Fibroblast of skin of left biceps (primary cell): ENCODE measurements around the gene NRP2.

ENCODE experiments used
- DNase-seq, 2 experiments: peaks; one replicate each; pipeline ENCODE4 v3.0.0-alpha.2; 2013; ENCODE audit warnings: low read depth in 2 of 2

Gene NRP2

GRCh38 chr2:205771666-205772065 lies 89.4 kb downstream of the NRP2 start:
- no peak for DNase-seq

DNA sequence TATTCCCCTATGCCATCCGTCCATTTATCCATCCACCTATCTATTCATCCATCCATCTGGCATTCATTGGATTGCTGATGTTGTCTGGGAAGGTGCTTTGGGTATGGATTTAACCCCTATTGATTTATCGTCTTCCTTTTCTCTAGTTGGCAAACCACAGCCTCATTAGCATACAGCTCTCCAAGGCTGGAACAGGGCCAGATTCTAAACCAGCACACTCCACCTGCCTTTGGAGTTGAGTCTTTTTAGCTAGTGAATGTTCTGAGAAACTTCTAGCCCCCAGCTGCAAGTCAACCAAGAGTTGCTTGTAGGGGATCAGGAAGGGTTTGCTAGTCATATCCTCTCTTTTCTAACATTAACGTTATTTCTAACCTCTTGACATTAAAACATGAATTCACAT lies 90.7 kb downstream of the NRP2 start:
- no peak for DNase-seq

DNA sequence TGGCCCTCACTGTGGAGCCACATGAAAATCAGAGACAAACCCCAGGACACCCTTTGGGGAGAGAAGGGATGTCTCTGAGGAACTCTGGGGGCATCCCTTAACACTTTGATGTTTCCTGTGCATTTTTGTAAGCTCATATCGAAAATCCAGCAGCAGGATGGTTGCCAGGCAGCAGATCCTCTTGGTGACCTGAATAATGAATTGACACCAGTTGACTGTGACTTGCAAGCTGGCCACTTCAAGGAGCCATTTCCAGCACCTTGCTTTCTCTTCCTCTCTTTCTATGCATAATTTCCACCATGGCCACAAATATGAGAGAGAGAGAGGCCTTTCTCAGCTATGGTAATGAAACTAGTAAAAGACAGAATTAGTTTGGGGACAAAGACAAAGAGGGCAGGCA lies 91.7 kb downstream of the NRP2 start:
- no peak for DNase-seq

DNA sequence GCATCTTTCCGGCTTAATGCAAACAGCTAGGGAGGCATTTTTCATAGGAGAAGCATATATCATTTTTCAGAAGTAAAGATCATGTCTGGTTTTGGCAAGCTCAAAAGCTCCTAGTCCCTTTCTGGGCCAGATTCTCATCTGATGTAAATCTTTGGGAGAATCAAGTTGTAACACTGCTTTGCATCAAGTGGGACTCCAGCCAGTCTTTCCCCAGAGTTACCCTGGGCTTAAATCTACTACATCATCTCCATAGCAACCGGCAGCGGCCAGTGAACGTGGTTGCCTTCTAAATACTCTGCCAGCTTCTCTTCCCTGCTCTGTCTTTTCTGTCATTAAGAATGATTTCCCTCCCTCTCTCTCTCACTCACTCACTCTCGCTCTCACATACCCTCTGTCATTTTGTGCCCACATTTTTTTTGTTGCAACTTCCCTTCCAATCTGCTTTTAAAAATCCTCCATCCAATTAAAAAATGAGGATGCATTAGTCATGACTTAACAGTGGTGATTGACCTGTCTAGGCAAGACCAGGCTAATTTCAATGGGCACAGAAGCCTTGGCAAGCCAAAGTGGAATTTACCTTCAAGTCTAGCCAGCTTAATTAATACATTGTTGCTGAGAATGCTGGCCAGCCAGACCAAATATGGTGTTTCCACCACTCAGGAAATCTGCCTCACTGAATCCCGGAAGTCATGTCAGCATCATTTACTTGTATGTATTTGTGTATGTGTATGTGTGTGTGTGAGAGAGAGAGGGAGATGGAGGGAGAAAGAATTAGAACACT lies 93.0 kb downstream of the NRP2 start:
- no peak for DNase-seq

DNA sequence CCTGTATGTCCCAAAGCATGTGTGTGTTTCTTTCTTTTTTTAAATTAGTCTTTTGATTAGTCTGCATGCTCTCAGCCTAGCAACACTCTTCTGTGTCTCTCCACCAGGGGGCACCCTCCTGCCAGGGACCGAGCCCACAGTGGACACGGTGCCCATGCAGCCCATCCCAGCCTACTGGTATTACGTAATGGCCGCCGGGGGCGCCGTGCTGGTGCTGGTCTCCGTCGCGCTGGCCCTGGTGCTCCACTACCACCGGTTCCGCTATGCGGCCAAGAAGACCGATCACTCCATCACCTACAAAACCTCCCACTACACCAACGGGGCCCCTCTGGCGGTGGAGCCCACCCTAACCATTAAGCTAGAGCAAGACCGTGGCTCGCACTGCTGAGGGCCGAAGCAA lies 93.8 kb downstream of the NRP2 start:
- no peak for DNase-seq

DNA sequence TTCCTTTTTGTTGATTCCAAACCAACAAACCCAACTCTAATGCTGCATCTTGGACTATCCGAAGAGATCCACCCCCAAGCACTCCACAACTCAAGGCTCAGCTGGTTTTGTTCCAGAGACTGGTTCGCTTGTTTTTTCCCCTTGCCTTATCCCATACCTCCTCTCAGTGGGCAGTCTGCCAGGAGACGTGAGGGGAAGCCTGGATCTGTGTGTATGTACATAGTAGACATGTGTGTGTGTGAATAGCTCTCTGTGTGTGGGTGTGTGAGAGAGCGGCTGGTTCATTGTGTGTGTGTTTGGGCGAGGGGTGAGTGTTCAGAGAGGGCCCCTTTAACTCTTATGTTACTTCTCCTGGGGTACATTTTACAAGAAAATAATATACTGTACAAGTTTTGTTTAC lies 94.4 kb downstream of the NRP2 start:
- no peak for DNase-seq

GRCh38 chr2:205778356-205778755 lies 96.1 kb downstream of the NRP2 start:
- no peak for DNase-seq

- no peak for DNase-seq
Observed at GRCh38 chr2:205780645-205781044, 98.3 kb downstream of the NRP2 start.

DNA sequence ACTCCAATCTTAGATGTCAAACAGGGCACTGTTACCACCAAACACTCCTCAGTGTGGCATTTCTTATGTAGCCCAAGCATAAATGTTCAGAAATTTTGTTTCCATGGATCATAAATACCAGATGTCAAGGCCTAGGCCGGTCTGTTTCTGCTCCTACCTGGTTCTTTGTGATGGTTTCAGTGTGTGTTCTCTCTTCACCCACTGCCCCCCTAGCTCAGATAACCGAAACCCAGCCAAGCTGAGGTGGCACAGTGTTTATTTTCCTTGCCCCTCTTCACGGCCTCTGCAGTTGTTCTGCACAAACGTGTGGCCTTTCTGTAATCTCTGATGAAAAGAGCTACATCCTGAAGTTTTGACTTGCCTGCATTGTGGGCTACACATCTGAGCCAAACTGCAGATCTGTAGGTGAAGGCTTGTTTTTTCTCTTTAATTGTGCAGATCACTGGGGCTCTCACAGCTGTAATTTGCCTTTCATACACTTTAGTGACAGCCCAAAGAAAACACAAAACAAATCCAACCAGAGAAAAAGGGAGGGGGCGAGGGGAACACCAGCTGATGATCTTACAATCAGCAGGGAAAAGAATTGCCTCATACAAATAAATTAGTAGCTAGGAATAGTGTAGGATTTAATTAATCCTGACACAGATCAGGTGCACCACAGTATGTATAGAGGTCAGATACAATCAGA lies 99.1 kb downstream of the NRP2 start:
- no peak for DNase-seq

- no peak for DNase-seq
Observed at GRCh38 chr2:205782941-205783340, 100.6 kb downstream of the NRP2 start.

DNA sequence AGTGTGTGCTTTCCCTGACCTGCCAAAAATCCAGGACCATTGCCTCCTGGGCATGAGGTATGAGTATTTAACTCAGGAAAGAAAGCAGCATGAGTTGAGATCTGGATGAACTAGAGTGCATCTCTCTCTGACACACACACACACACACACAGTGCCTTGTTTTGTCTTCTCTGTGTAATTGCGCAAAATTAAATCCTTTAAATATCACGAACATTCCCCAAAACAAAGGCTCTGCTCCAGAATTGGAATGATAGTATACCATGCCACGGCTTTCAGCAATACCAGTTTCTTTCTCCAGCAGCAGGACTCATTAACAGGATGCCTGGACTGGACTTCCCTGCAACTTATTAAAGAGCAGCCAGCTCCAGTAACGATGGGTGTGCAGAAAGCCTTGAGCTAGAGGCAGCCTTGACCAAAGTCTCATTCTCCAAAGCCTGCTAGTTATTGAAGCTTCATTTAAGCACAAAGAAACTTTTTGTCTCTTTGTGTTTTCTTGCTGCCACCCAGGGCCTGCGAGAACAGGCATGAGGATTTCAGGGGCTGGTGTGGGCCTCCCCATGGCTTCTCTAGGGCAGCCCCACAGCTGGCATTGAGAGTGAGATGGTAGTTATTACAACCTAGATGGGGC lies 101.7 kb downstream of the NRP2 start:
- no peak for DNase-seq

GRCh38 chr2:205785507-205786260 lies 103.4 kb downstream of the NRP2 start:
- DNase-seq: no peak

DNA sequence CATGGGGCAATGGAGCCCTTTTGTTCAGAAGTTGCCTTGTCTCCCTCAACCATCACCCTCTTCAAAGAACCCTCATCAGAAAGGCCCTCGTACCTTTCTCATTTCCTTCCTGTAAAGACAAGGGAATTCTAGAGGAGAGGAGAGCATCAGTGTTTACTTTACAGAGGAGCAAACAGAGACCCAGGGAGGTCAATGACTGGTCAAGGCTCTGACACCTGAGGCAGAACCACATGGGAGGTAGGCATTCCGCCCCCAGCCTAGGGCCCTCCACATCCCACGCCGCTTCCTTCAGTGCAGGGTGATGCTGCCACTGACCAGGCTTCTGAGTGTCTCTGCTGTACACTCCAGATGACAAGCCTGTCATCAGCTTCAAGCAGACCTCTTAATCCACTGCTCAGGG lies 104.7 kb downstream of the NRP2 start:
- no peak for DNase-seq

DNA sequence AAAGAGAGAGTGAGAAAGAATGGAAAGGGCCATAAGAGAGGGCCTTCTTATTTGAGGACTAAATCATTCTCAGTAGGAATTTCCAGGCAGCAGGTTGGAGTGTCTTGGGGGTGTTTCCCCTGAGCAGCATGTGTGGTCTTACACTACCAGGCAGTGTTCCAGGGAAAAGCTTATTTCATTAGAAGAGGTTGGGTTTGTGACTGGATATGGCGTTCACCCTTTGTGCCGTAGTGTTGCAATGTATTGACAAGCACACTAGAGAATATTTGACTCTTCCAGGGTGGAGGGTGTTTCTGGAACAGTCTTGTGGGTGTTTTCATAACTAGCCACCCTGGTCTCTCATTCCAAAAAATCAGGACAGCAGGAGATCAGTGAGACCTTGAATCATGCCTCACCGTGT lies 105.5 kb downstream of the NRP2 start:
- DNase-seq: no peak

GRCh38 chr2:205789906-205790305 lies 107.6 kb downstream of the NRP2 start:
- DNase-seq: no peak

DNA sequence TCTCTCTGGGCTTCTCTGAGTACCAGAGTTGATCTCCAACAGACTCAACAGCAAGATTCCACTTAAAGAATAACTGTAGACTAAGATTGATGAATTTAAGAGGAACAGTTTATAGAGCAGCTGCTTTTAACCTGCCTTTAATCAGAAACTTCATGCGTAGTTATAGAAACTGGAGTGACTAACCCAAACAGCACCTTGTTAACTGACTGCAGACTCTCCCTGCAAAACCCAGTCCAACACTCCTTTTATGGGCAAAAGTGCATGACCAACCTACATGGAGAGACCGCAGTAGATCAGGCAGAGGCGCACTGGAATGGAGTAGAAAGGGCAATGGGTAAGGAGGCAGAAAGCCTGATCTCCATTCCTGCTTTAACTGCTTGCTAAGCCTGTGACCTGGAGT lies 110.6 kb downstream of the NRP2 start:
- DNase-seq: peak; percentile 51 to 57

DNA sequence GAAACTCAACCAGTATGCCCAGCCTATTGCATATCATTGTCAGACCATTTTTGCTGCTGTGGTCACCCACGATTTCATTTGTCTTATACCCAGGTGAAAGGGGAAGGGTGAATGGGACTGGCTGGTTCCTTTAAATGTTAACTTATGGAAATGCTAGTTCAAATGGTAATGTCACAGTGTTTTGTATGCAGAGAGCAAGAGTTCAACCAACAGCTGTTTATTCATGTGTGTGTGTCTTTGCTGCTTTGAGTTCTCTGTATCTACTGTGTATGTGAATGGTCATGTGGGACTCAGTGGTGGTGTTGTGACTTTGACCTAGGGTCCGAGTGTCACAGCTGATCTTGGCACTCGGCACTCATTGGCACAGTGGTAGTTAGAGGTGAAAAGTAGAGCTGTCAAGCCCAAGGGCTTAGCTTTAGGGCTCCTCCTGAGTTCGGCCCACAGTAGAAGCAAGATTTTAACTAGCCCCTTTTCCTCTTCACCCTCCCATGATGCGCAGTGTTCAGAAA lies 114.6 kb downstream of the NRP2 start:
- no peak for DNase-seq

DNA sequence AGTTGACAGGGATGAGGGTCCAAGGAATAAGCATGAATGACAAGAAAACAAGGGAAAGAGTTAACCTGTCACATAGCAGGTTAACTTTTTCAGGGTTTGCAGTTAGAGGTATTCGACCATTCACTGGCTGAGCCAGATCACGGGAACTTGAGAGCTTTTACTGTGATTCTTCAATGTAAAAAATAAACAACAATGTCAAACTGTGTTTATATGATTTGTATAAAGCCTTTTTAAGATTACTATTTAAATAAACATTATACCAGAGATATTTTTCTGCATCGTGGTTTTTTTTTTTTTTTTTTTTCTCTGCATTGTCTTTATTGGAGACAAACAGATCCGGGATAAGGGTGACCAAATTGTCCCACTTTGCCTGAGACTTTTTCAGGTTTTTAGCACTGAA lies 115.6 kb downstream of the NRP2 start:
- no peak for DNase-seq

GRCh38 chr2:205800224-205800623 lies 117.9 kb downstream of the NRP2 start:
- DNase-seq: no peak

- DNase-seq: no peak
Observed at GRCh38 chr2:205800773-205801172, 118.5 kb downstream of the NRP2 start.

DNA sequence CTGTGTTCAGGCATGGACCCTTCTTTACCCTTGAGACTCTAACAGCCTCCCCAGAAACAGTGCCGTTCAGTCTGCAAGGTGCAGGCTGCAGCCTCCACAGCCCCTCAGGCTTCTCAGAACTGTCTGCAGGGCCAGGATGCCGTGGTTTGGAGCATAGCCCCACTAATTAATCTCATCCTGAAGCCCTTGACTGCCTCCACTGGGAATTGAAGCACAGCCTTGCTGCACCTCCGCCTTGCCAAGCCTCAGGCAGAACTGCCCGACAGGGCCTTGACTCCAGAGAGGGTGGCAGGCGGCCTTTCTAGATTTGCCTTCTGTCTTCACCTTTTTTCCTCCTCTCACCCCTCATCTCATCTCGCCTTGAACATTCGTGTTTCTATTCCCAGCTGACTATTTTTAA lies 119.8 kb downstream of the NRP2 start:
- DNase-seq: no peak

DNA sequence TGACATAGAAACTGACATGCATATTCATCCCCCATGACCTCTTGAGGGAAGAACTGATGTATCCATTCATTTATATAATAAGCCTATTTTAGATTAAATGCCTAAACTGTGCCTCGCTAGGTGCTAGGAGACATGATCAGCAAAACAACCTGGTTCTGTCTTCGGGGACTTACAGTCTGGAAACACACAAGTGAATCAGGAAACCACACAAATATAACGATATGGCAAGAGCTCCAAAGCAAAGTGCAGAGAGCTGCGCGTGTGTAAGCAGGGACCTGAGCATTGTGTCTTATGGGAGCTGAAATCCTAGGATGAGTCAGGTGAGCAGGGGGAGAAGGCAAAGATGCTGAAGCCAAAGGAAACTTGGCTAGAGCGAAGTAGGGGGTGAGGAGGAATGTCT lies 120.6 kb downstream of the NRP2 start:
- no peak for DNase-seq
